Hypothalamus (tissue), 51 donors: Measurements from ENCODE around the gene TMEM130.
A peak's percentile ranks its signal among the peaks of the same experiment; 100 is the strongest.

Experiments used
- DNase-seq, 51 donors: peaks; one replicate each; lab custom pipeline; 2025; lab: John Stamatoyannopoulos, UW

TMEM130 gene, protein sequence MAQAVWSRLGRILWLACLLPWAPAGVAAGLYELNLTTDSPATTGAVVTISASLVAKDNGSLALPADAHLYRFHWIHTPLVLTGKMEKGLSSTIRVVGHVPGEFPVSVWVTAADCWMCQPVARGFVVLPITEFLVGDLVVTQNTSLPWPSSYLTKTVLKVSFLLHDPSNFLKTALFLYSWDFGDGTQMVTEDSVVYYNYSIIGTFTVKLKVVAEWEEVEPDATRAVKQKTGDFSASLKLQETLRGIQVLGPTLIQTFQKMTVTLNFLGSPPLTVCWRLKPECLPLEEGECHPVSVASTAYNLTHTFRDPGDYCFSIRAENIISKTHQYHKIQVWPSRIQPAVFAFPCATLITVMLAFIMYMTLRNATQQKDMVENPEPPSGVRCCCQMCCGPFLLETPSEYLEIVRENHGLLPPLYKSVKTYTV

DNA sequence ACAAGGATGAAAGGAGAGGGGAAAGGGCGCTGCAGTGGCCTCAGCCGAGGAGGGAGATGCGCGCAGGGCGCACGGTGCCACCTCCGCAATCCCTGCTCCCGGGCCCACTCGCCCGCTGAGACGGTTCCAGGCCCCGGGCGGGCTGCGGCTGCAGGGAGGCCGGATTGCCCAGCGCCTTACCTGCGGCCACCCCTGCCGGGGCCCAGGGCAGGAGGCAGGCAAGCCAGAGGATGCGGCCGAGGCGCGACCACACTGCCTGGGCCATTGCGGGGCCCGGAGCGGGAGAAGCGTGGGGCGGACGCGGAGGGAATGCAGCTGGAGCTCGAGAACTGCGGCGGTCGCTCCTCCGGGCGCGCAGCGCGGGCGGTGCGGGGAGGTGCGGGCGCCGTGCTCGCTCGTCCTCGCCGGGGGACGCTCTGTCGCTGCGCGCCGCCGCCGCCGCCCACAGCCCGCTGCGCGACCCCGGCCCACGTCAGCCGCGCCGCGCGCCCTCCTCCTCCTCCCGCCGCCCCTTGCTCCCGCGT is at the start of gene TMEM130:
Gene TMEM130 (minus strand): TSS at position 418 of the 524 bp plus-strand sequence. CDS start 153 bp downstream, at position 265.
- peak in 5 of 51 donors; percentile 43 to 71 (median 52) for DNase-seq

DNA sequence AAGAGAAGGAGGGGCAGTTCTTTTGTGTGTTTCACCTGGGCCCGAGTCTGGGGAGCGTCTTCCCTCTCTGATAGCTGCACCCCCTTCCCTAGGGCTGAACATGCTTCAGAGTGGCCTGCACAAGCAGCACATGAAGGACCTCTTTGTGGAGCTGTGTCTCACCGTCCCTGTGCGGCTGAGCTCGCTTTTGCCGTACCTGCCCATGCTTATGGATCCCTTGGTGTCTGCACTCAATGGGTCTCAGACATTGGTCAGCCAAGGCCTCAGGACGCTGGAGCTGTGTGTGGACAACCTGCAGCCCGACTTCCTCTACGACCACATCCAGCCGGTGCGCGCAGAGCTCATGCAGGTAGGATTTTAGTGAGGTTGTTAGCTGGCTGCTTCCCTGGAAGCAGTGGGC is 47.5 kb upstream of the TMEM130 start:
- no peak for DNase-seq

DNA sequence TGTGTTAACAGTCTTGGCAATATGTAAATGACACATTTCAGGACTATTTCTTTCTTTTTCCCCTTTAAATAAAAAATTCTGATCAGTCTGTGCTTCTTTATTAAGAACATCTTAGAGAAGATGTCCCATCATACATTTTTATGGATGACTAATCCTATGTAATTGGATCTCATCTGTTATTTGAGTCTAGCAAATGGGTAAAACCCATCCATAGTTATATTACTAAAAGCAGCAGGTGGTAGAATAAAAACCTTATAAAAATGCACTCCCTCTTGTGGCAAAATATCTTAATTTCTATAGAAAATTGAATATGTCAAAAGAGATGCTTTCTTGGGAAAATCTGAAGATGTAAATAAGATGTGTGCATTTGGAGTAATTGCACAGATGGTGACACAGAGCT is 43.8 kb upstream of the TMEM130 start:
- DNase-seq = no peak

DNA sequence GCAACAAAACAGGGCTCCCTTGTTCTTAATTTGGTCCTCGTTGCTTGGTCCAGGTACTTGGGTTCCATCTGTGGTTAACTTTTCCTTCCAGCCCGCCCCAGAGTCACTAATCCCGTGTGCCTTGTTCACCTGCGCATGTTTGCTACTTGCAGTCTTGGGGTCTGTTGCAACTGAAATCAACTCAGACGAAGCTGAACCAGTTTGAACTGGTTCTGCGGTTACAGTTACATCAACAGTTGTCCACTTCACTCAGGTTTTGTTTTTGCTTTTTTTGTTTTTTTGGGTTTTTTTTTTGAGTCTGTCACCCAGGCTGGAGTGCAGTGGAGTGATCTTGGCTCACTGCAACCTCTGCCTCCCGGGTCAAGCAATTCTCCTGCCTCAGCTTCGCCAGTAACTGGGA is 43.2 kb upstream of the TMEM130 start:
- no peak for DNase-seq

DNA sequence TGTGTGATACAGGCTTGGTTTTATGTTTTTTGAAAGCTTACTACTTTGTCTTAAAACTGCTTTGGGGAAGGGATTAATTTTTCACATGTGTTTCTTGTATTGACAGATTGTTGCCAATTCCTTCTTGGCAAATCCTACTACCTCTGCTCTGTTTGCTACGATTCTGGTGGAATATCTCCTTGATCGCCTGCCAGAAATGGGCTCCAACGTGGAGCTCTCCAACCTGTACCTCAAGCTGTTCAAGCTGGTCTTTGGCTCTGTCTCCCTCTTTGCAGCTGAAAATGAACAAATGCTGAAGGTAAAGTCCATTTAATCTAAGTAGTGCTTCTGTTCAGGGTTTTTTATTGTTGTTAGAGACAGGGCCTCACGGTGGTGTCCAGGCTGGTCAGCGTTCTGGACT is 42.1 kb upstream of the TMEM130 start:
- DNase-seq = no peak

DNA sequence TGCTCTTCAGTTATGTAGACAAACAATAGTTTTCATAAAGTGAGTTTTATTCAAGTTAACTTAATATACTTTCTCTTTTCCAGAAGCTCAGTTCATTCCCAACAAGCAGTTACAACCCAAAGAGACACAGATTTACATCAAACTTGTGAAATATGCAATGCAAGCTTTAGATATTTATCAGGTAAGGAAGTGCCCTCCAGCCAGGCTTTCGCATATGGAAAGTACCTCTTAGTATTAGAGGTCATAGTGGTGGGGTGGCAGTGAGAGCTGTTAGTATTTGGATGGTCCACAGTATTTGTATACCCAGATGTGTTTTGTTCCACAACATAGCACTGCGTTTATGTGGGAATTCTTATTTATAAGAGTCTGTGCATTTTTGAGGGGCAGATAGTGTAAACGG is 40.6 kb upstream of the TMEM130 start:
- no peak for DNase-seq

DNA sequence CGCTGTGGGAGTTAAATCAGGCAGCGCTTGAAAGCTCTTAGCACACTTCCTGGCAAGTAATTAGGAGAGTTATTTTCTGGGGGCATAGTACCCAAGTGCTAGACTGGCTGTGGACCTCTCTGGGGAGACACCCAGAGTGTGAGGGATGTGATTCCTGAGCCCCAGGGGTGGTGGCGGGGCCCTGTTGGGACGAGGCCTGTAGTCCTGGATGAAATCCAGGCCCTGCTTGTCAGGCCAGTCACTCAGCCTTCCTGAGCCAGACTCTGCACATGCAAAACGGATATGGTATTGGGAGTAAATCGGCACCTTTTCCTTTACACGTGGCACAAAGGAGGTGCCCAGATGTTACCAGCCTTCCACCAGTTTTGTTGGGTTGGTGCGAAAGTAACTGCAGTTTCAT is 39.7 kb upstream of the TMEM130 start:
- no peak for DNase-seq

DNA sequence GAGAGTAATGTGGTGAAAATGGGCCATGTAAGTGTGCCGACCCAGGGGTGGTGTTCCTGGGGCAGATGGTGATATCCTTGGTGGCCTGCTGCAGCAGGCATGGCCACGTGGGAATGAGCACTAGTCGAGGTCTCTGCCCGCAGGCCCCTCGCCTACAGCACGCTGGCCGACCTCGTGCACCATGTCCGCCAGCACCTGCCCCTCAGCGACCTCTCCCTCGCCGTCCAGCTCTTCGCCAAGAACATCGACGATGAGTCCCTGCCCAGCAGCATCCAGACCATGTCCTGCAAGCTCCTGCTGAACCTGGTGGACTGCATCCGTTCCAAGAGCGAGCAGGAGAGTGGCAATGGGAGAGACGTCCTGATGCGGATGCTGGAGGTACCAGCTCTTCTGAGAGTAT is 38.8 kb upstream of the TMEM130 start:
- DNase-seq = no peak

DNA sequence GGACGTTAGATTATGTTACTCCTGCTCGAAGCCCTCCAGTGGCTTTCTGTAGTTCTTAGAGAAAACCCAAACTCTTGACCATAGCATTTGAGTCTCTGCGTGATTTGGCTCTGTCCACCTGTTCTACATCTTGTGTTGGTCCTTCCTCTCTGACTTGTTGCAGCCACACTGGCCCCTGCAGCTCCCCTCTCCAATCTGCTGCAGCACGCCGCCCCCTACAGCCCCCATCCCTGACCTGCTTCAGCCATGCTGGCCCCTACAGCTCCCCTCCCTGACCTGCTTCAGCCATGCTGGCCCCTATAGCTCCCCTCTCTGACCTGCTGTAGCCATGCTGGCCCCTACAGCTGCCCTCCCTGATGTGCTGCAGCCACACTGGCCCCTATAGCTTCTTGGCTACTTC is 37.8 kb upstream of the TMEM130 start:
- no peak for DNase-seq

DNA sequence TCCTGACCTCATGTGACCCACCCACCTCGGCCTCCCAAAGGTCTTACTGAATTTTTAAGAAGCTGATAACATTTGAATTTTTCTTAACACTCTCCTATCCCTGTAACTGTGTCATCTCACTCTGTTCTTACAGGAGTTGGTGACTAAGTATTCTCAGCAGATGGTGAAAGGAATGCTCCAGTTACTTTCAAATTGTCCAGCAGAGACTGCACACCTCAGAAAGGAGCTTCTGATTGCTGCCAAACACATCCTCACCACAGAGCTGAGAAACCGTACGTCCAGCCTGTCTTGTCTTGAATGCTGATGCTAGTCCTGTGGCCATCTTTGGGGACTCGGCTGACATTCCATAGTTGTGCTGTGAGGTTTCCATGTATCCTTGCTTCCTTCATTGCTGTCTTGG is 33.4 kb upstream of the TMEM130 start:
- DNase-seq = no peak

DNA sequence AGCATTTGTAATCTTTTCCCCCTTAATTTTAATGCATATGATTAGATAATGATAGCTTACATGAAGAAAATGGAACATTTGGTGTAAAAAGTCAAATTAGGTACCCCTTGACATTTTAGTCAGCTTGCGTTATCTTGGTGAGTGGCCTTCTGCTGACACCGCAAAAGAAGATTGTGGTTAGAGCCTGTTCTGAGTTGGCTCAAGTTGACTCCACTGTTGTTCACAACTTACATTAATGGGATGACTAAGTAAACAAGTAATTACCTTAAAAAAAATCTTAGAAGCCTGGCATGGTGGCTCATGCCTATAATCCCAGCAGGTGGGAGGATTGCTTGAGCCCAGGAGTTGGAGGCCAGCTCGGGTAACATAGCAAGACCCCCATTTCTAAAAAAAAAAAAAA is 32.7 kb upstream of the TMEM130 start:
- DNase-seq = no peak

DNA sequence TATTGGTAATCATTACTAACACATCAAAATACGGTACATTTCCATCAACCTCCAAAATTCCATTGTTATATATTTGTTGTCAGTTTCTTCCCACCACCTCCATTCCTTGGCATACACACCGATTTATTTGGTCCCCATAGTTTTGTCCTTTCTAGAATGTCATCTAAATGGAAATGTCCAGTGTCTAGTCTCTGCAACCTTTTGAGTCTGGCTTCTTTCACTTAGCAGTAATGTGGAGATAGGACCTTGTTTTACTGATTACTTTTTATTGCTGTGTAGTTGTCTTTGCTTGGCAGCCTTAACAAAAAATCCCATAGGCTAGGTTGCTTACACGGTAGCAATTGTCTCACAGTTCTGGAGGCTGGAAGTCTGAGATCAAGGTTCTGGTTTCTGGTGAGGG is 31.0 kb upstream of the TMEM130 start:
- no peak for DNase-seq

DNA sequence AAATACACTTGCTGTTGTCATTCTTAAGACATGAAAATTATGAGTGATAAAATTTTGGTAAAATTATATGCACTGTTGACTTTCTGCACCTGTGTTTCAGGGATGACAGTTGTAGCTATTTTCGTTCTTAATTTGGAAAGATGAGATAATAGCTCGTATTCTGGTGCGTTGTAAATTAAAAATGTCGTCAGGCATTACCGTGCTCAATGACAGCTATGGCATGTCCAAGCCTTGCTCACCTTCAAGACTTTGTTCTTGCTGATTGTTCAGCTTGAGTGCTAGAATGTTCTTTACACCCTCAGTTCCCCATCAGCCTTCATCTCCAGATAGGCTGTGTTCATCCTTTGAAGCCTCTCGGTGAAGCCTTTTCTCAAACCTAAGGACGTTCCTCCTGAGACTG is 30.0 kb upstream of the TMEM130 start:
- DNase-seq = no peak

DNA sequence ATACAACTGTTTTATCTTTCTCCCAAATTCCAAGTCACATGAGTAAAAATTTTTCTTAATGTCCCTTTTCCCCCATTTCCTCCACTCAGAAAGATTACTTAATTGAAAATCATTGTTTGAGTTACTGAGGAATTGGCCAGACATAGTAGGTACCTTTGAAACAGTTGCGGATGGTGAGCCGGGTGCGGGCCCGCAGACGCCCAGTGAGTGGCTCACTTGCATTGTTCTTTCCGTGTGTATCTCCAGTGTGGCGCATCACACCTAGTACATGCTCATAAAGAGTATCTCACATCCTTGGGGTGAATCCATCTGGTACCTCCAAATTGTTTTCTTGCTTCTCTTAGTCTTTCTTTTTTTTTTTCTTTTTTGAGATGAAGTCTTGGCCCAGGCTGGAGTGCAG is 22.8 kb upstream of the TMEM130 start:
- DNase-seq = no peak

DNA sequence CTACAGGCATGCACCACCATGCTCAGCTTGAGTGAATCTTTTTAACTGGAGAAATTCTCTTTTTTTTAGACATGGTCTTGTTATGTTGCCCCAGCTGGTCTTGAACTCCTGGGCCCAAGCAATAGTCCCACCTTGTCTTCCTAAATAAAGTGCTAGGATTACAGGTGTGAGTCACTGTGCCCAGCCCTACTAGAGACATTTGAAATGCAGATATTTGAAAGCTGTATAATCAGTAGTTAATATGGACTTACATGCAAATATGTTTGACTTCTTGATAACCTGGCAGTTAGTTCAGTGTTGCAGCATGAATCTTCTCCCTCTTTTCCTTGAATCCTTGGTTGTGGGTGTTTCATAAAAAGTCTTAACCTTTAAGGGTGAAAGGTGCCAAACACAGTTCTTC is 17.2 kb upstream of the TMEM130 start:
- DNase-seq = no peak

DNA sequence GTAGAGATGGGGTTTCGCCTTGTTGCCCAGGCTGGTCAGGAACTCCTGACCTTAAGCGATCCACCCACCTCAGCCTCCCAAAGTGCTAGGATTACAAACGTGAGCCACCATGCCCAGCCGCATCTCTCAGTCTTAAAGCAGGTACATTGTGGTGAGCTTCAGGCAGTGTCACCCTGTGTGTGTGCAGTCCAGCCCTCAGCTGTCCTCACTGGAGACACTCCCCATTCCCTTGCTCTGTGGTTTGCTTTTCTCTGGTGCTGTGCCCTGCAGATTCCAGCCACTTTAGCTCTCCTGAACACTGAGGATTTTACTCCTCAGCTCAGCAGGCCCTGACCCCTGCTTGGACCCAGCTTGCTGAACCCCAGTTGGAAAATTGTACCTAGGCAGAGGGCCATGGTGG is 14.6 kb upstream of the TMEM130 start:
- DNase-seq = no peak

DNA sequence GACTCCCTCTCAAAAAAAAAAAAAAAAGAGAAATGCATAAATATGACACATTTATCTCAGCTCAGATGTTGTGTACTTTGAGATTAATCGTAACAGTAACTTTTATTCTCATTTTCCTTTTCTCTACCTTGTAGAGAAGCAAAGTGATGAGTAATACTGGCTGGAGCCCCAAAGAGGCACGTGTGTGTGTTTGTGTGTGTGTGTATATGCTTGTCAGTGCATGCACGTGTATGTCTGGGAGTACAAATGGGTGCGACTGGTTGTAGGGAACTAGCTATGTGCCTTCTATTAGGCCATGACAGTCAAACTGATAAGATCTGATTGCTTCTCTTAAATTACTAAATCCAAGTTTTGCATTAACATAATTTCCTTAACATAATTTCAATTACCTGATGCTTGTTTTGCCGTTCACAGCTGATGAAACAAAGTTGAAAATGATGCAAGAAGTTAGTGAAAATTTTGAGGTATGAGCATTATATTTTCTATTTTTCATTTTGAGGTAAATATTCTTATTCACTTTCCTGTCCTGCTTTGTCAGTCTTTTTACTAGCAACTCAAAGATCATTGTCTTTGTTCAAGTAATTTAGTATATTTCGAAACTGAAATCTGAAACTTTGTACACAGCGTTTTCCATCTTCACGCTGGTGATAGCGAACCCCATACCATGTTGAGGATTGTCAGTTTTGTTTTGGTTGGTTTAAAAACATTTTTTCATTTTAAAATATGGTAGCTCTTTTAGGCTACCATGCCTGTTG is 11.9 kb upstream of the TMEM130 start:
- no peak for DNase-seq

DNA sequence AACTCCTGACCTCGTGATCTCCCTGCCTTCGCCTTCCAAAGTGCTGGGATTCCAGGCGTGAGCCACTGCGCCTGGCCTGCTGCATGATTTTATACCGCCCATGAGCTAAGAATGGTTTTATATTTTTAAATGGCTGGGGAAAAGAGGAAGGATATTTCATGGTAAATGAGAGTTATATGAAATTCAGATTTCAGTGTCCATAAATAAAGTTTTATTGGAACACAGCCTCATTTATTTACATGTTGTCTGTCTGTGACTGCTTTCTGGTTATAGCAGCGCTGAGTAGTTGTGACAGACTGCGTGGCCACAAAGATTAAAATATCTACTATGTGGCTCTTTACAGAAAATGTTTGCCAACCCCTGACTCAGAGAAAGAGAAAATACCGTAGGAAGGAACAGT is 10.7 kb upstream of the TMEM130 start:
- no peak for DNase-seq

DNA sequence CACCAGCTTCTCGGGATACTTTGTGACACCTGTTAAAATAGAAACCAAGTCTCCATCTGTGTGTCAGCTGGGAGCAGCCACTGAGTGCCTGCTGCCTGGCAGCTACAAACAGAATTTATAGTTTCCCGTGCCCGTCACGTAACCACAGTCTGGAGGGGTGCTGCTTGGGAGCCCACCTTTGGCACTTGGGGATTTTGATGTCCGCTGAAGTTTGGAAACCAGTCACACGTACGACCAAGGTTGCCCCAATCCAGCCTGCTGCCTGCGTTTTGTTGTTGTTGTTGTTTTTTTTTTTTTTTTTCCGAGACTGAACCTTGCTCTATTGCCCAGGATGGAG is 10.1 kb upstream of the TMEM130 start:
- DNase-seq = no peak

DNA sequence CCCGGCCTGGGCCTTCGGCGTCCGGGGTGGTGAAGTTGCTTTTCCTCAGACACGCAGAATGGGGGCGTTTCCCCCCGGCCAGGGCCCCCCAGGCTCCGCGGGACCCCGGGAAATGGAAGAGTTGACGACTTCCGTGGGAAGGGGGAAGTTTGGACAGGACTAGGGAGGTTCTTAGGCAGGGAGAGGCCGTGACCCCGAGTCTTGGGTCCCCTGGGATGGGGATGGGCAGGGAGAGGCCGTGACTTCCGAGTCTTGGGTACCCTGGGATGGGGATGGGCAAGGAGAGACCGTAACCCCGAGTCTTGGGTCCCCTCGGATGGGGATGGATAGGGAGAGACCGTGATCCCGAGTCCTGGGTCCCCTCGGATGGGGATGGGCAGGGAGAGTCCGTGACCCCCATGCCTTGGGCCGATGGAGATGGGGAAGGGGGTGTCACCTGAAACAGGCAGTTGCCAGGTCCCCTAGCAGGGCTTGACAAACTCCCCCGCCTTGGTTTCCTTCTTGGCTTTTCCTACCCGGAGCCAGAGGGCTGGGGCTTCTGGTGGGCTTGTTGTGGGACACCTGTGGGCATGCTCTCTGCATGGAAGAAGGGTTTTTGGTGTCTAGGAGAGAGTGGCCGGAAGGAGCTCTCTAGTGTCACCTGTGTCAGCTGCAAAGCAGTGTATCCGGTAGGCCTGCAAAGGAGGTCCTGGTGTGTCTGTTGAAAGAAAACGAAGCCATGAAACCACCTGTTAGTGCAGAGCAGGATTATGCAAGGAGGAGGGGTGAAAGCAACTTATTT is 9.6 kb upstream of the TMEM130 start:
- peak in 6 of 51 donors; percentile 7 to 38 (median 16) for DNase-seq
